Posterior cingulate gyrus (tissue), 11 donors: ENCODE measurements around the gene MED14.
"Not testable (repeated sequence)": the region's sequence is repeated elsewhere in the genome, so short reads cannot be mapped to it uniquely, and the experiment has no call there.

Experiments
- DNase-seq, 10 donors: peaks; one replicate each; pipeline versions ENCODE4 v3.0.0 to v3.0.0-alpha.2; 2020 to 2021; ENCODE audit warnings: mixed read lengths in 3 of 10
- intact Hi-C: fragments of 100-400 bp; cut with DNase I; formaldehyde crosslinking; loops from one replicate; pipeline ENCODE4 v1.15.1; 2023

The MED14 gene

GRCh38 chrX:40735325-40736169 is at the start of gene MED14:
Gene MED14 (minus strand): TSS chrX:40735542. CDS start chrX:40735412, 130 bp downstream.
- peak; percentile 78 to 98 (median 84) for DNase-seq
- intact Hi-C loops, result loop anchor here (5.0 to 10.0 kb wide), 2 partner anchors 59 to 73 kb away; no protein-coding TSS in a partner anchor

DNA sequence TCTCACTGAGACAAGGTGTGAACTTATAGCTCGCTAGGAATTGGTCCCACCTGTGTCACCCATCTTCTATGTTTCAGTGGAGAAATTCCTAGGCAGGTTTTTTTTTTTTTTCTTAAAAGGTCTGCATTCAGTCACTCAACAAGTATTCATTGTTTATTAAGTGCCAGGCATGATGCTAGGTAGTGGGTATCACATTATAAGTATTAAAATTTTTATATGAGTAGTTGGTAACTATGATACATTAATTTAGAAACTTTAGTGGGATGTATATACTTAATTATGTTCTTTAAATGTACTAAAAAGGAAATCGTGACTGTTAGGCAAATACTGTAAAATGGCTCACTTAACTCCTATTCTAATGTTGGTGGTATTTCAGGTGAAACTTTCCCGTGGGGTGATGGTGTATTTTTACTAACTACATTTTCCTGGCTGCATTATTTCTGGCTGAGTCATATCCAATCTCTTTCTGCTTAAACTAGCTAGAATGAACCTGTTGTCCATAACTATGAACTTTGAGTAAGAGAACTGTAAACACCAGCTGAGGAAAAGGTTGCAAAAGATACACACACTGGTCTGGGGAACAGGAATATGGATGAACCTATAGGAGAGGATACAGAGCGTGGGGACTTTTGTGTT is 49.3 kb upstream of the MED14 start:
- intact Hi-C loops, result no loop called here
- DNase-seq, result no peak

- DNase-seq, intact Hi-C loops: not testable (repeated sequence)
Measured at GRCh38 chrX:40782644-40783259, 47.4 kb upstream of the MED14 start.

DNA sequence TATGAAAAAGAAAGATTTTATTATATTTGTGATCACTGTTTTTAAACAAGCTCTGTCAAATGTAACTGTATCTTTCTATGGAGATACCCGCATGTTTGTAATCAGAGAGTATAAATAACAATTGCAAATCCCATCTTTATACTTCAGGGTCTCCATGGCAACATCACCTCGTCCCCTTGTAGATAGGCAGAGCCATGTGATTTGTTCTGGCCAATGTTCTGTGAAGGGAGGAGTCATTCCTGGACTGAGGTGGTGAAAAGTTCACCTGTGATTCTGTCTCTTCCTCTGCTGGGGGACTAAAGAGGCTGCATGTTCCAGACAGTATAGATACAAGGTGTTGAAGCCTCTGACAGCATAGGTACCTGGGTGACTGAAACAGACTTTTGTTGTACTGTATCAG is 45.6 kb upstream of the MED14 start:
- intact Hi-C loops, result no loop called here

DNA sequence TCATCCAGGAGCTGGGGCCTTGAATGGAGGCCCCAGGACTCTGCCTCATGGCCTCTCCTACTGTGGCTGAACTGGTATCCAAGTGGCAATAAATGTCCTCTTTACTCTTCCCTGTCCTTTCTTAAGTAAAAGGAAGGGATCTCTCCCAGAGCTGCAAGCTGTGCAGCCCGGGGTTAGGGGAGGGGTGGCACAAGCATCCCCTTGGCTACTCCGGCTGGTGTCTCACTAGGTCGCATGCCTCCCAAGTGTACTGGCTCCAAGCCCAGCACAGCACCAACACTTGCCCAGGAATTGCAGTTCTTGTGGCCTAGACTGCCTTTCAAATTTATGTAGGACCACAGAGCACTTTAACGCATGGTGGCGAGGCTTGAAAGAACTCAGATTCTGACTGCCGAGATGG is 44.7 kb upstream of the MED14 start:
- intact Hi-C loops, result no loop called here

More for the DNA sequence above, 45.6 kb upstream of the MED14 start:
- DNase-seq, result no peak

GRCh38 chrX:40778861-40779575 is 43.7 kb upstream of the MED14 start:
- DNase-seq, result no peak
- intact Hi-C loops, result no loop called here

More for the DNA sequence above, 44.7 kb upstream of the MED14 start:
- no peak for DNase-seq

DNA sequence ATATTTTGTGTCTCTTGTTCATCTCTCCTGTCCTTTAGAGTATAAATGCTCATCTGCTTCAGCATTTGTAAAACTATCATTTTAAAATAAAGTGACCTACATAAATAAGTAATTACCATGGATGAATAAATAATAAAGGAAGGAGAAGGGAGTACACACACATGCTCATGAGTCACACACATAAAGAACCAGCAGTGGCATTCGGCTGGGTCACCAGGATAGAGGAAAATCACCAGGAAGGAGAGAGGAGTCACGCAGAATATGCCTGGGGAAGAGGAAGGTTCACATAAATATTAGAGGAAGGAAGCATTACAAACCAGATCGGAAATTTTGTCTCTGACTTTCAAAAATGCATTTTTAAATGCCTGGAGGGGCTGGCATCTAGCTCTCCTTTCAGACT is 38.5 kb upstream of the MED14 start:
- no peak for DNase-seq
- intact Hi-C loops, result no loop called here

GRCh38 chrX:40773188-40773587 is 37.8 kb upstream of the MED14 start:
- intact Hi-C loops, result no loop called here
- no peak for DNase-seq

DNA sequence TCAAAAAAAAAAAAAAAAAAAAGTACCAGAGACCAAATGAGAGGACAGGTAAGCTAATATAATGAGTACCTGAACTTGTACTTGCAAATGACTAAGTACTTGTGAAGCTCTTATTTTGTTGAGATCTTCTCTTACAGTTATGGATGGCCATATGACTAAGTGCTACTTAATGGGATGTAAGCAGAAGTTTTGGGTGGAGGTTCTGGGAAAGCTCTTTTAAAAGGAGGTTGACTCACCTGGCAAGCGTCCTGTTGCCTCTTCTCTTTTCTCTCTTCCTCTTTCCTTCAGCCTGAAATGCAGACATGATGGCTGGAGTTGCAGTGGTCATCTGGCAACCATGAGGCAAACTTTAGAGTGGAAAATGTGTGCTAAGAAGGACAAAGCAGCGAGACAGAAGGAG is 36.9 kb upstream of the MED14 start:
- intact Hi-C loops, result no loop called here
- DNase-seq, result no peak

- intact Hi-C loops, result no loop called here
- no peak for DNase-seq
Measured at GRCh38 chrX:40761762-40762161, 26.4 kb upstream of the MED14 start.

DNA sequence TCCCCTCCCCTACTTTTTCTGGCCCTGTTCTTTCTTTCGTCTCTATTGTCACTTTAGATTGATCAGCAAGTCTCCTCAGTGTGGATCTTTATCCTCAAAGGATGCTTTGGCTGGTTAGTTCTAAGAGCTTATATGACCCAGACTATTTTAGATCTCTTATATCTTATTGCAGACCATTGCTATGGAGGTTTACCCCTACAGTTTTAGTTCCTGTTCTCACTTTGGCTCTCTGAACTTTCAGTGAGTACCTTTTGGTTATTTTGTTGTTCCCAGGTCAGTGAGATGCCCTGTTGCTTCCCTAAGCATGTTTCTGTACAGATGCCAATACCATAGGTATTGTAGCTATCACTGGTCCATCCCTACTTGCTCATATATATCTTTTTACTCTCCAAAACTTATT is 24.0 kb upstream of the MED14 start:
- no peak for DNase-seq
- intact Hi-C loops, result no loop called here

DNA sequence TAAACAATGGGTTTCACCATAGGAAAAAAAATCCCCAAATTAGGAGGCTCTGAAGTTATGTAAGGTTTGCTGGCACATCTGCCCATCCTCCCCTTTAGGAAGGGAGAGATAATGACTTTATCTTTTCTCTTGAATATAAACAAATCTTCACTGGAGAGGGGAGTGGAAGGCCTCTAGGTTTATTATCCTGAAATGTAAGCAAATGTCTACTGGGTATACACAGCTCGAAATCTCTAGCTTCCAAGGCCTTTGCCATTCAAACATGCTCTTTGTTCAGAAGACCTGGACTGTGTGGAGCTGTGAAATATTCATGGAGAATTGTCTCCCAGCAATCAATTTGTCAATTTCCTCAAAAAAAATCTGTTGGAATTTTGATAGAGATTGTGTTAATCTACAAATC is 21.7 kb upstream of the MED14 start:
- no peak for DNase-seq
- intact Hi-C loops, result no loop called here

- peak in 9 of 10 donors; percentile 19 to 88 (median 35) for DNase-seq
Measured at GRCh38 chrX:40755291-40756249, 20.2 kb upstream of the MED14 start.

DNA sequence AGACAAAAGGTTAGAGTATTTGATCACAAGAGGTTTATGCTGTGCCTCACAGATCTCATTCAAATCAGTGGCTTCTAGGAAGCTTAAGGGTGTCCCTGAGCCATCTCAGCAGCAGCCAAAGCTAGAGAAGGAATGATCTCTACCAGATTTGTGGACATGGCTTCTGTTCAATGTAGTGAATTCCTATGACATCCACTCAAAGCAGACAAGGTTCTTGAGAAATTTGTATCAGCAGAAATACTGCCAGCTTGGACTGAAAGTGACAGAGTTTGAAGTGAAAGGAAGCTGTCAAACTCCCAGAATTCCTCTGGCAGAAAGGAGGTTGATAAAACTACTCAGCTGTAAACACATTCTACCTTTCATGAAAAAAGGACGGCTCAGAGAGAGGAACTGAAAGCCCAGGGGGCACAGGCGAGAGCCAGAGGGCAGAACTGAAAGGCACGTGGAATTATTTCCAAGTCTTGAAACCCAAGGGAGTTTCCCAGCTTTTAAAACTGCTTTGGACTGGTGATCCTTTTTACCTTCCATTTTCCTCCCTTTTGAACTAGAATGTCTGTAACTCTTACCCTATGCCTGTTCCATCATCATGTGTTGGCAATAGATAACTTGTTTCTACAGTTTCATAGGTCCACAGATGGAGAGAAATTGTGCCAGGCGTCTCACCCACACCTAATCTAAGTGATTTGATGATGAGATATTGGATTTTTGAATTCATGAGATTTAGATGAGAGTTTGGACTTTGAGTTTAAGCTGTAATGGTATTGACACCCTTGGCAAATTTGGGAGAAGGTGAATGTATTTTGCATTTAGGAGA is 14.5 kb upstream of the MED14 start:
- no peak for DNase-seq
- intact Hi-C loops, result no loop called here

More at GRCh38 chrX:40755291-40756249, 20.2 kb upstream of the MED14 start:
- intact Hi-C loops, result no loop called here

- no peak for DNase-seq
- intact Hi-C loops, result no loop called here
Measured at GRCh38 chrX:40748977-40749376, 13.6 kb upstream of the MED14 start.

GRCh38 chrX:40746521-40746920 is 11.2 kb upstream of the MED14 start:
- intact Hi-C loops, result no loop called here
- no peak for DNase-seq

GRCh38 chrX:40736170-40736505 is 796 bp upstream of the MED14 start:
- intact Hi-C loops, result loop anchor here (5.0 to 10.0 kb wide), 2 partner anchors 59 to 74 kb away; no protein-coding TSS in a partner anchor
- no peak for DNase-seq

DNA sequence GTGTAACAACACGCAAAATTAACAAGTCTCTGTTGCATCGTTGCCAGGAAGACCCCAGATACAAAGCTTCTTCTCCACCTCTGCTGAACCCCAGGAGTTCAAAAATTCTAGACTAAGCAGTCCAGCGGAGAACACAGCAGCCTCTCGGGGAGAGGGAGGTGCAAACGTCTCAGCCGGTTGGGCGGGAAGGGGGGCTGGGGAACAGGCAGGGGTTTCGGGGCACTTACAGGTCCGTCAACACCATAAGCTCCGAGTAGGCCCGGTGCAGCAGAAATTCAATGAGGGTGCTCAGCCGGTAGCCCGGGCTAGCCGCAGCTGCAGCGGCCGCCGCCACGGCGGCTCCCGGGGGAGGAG is 394 bp downstream of the MED14 start:
- intact Hi-C loops, result loop anchor here (5.0 to 10.0 kb wide), 2 partner anchors 60 to 73 kb away; no protein-coding TSS in a partner anchor
- peak in 2 of 10 donors; percentile 6 to 8 for DNase-seq

DNA sequence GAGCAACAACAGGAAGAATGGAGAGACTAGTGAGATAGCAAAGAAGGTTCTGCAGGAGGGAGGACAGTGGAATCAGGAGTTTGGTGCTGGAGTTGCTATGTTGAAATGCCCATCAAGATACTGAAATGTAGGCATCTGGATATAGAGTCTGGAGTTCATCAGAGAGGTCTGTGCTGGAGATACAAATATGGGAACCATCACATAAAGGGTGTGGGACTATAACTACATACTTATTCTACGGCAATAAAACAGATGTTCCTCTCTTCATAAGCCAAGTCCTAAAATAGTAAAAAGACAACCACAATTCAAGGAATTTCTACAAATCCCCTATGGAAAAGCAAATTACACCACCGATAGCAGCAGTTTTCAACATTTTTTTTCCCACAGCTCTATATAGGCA is 1.6 kb downstream of the MED14 start:
- no peak for DNase-seq
- intact Hi-C loops, result loop anchor here (10.0 kb wide), 1 partner anchor 61 kb away; no protein-coding TSS in a partner anchor
